Stomach (tissue), 4 donors: ENCODE results near the gene TMEM144.

Experiments
- POLR2A ChIP-seq, 4 donors: fragments of 450-650 bp; IDR thresholded peaks; one replicate each; pipeline ENCODE4 v1.6.1; 2016; ENCODE audit warnings: antibody characterized with exemption in 4 of 4, control low read depth in 2 of 4, mild to moderate bottlenecking in 1 of 4, moderate library complexity in 1 of 4
- TF ChIP-seq, protein P1 (sequence below), 7 experiments: fragments of 450-650 bp in 4 of 7; fragments of 200-600 bp in 3 of 7; sonication (generic) in 3 of 7; IDR thresholded peaks; one replicate each; pipeline ENCODE4 v1.5.1; 2016 to 2019; ENCODE audit warnings: antibody characterized with exemption in 7 of 7, control low read depth in 2 of 7, mild to moderate bottlenecking in 1 of 7

- TF ChIP-seq, protein P1, sequence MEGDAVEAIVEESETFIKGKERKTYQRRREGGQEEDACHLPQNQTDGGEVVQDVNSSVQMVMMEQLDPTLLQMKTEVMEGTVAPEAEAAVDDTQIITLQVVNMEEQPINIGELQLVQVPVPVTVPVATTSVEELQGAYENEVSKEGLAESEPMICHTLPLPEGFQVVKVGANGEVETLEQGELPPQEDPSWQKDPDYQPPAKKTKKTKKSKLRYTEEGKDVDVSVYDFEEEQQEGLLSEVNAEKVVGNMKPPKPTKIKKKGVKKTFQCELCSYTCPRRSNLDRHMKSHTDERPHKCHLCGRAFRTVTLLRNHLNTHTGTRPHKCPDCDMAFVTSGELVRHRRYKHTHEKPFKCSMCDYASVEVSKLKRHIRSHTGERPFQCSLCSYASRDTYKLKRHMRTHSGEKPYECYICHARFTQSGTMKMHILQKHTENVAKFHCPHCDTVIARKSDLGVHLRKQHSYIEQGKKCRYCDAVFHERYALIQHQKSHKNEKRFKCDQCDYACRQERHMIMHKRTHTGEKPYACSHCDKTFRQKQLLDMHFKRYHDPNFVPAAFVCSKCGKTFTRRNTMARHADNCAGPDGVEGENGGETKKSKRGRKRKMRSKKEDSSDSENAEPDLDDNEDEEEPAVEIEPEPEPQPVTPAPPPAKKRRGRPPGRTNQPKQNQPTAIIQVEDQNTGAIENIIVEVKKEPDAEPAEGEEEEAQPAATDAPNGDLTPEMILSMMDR (IDR thresholded peaks at IDR 0.05) = no peak
- no peak for TF ChIP-seq POLR2A (IDR thresholded peaks at IDR 0.05)
Observed at GRCh38 chr4:158169931-158170690, 40.2 kb upstream of the TMEM144 start.
